Measurements from ENCODE around the gene ODR4.

GRCh38 chr1:186403632-186404031 lies 28.0 kb downstream of the ODR4 start:
- TF ChIP-seq POLR2AphosphoS5 (IDR thresholded peaks at IDR 0.05; ENCODE audit: insufficient read depth, low read depth, low read length) (no peak), JUN (IDR thresholded peaks at IDR 0.05; ENCODE audit: borderline replicate concordance, insufficient read depth, insufficient read length, low read depth) (no peak), POLR2A (IDR thresholded peaks at IDR 0.05; ENCODE audit: low read depth, low read length) (no peak), EZH2 (IDR thresholded peaks at IDR 0.05; ENCODE audit: borderline replicate concordance, low read depth, low read length, severe bottlenecking) (no peak), GATA2 (IDR thresholded peaks at IDR 0.05; ENCODE audit: insufficient read depth, insufficient read length, low read depth, low read length) (no peak), MYC (IDR thresholded peaks at IDR 0.05; ENCODE audit: low read depth, low read length) (no peak), MAX (IDR thresholded peaks at IDR 0.05; ENCODE audit: insufficient read depth, insufficient read length) (no peak)
- TF ChIP-seq, protein P1, sequence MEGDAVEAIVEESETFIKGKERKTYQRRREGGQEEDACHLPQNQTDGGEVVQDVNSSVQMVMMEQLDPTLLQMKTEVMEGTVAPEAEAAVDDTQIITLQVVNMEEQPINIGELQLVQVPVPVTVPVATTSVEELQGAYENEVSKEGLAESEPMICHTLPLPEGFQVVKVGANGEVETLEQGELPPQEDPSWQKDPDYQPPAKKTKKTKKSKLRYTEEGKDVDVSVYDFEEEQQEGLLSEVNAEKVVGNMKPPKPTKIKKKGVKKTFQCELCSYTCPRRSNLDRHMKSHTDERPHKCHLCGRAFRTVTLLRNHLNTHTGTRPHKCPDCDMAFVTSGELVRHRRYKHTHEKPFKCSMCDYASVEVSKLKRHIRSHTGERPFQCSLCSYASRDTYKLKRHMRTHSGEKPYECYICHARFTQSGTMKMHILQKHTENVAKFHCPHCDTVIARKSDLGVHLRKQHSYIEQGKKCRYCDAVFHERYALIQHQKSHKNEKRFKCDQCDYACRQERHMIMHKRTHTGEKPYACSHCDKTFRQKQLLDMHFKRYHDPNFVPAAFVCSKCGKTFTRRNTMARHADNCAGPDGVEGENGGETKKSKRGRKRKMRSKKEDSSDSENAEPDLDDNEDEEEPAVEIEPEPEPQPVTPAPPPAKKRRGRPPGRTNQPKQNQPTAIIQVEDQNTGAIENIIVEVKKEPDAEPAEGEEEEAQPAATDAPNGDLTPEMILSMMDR (IDR thresholded peaks at IDR 0.05; ENCODE audit: extremely low read depth in 1 of 2, insufficient read depth in 1 of 2, low read depth in 1 of 2, low read length in 2 of 2), result no peak

All from endothelial cell of umbilical vein (primary cell).